ENCODE measurements around the gene DPF3. TPM values are rescaled to one million over a fixed set of nuclear protein-coding genes. Genes with fewer than 3 reads are reported as not detected.

DPF3 gene
- total and polyA plus RNA-seq, 2 donors (not counting 1 experiment from before 2014, with no cell fraction given): 7.6 to 13.7 TPM

DNA sequence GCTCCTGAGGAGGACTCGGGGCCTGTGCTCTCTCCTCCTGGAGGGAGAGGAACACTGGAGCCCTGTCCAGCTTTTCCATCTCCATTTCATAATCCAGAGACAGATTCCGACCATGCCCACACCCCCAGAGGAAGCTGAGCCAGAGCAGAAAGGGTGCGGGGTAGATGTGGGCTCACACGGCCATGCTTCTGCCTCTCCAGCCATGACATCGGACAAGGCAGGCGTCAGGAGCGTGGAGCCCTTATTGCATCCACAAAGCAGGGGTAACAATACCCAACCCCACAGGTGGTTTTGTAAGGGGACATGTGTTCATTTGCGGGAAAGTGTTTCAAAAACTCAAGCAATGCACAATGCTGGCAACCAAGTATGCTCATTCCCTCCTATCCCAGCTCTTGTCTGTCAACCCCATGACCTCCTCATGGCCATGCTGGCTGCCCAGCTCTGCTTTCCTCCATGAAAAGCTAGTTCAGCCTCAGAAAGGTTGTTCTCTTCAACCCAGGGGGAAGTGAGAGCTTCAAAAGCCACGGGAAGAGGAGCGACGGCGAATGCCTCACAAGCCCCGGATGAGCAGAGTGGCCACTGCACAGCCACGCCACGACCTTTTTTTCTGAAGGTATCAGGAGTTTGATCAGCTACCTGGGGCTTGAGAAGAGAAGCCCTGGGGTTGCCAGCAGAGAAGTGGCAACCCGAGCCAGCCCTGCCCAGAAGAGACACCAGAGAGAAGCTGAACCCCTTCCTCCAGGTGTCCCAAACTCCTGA, 161.7 kb downstream of the DPF3 start:
- Histone ChIP-seq H4K20me1 (ENCODE audit: control insufficient read depth, extremely low read depth, insufficient read depth, low read length) (no peaks in the 10 kb centered on the region), H3K79me2 (ENCODE audit: control insufficient read depth, insufficient read depth, low read length) (no peaks in the 10 kb centered on the region), H3K4me2 (ENCODE audit: extremely low read depth, insufficient read depth, low read length) (no peak overlapping the region), H3K27ac (ENCODE audit: insufficient read depth, low read length) (no peak overlapping the region), H3K4me3 (replicated peaks in 1 of 4; ENCODE audit: control extremely low read depth in 1 of 4, insufficient read depth in 1 of 4, low read depth in 3 of 4, low read length in 4 of 4) (no peak overlapping the region), H3K27me3 (ENCODE audit: control insufficient read depth, insufficient read depth, low read length) (no peaks in the 10 kb centered on the region), H3K36me3 (ENCODE audit: control insufficient read depth, insufficient read depth, low read length) (peaks cover 9% of the 10 kb centered on the region), H3K4me1 (ENCODE audit: control insufficient read depth, extremely low read depth, insufficient read depth, low read length) (peaks cover 2% of the 10 kb centered on the region), H3K9me3 (ENCODE audit: control insufficient read depth, insufficient read depth, low read depth, low read length) (no peaks in the 10 kb centered on the region), H2AFZ (ENCODE audit: low read length) (no peak overlapping the region), H3K9ac (ENCODE audit: insufficient read depth, low read length) (no peak overlapping the region)
- no peak for DNase-seq (ENCODE audit: low read depth in 2 of 2)
- TF ChIP-seq, protein P1, sequence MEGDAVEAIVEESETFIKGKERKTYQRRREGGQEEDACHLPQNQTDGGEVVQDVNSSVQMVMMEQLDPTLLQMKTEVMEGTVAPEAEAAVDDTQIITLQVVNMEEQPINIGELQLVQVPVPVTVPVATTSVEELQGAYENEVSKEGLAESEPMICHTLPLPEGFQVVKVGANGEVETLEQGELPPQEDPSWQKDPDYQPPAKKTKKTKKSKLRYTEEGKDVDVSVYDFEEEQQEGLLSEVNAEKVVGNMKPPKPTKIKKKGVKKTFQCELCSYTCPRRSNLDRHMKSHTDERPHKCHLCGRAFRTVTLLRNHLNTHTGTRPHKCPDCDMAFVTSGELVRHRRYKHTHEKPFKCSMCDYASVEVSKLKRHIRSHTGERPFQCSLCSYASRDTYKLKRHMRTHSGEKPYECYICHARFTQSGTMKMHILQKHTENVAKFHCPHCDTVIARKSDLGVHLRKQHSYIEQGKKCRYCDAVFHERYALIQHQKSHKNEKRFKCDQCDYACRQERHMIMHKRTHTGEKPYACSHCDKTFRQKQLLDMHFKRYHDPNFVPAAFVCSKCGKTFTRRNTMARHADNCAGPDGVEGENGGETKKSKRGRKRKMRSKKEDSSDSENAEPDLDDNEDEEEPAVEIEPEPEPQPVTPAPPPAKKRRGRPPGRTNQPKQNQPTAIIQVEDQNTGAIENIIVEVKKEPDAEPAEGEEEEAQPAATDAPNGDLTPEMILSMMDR (conservative IDR thresholded peaks at IDR 0.05 in 1 of 2, IDR thresholded peaks at IDR 0.05 in 1 of 2; ENCODE audit: low read depth in 1 of 2, low read length in 2 of 2): no peak
- TF ChIP-seq EZH2 (IDR thresholded peaks at IDR 0.05; ENCODE audit: low read length, missing control alignments): no peak

DNA sequence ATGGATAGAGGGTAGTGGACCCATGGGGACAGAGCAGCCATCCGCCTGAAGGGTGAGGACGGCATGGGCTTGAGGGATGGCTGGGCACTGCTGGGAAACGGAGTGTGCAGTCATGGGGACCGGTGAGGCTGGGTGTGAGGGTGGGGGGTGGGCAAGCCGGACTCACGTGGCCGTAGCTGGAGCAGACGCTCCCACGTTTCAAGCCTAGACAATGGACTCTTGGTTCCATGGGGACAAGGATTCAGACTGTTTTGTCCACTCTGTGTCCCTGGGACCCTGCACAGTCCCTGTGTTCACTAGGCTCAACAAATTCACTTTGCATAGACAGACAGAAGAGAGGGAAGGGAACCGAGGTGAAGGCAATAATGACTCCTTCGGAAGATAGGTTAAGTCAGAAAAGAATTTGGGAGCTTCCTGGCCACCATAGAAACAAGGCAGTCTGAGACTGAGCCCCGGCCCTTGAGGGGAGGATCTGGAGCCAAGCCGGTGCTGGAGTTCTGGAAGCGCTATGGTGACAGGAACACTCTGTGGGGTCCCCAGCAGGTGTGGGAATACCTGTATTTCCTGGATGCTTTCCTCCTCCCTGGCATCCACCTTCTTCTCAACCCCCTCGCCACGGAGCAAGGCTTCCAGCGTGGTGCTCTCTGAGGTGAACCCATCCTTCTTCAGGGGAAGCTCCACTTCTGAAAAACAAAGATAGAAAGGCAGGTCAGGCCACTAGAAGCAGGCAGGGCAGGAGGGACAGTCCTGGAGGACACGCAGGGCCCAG, 162.5 kb downstream of the DPF3 start:
- H2AFZ ChIP-seq (ENCODE audit: low read length): no peak overlapping the region
- H3K27me3 ChIP-seq (ENCODE audit: control insufficient read depth, insufficient read depth, low read length): no peaks in the 10 kb centered on the region
- no peaks in the 10 kb centered on the region for H3K4me1 ChIP-seq (ENCODE audit: control insufficient read depth, extremely low read depth, insufficient read depth, low read length)
- peaks cover 10% of the 10 kb centered on the region for H3K36me3 ChIP-seq (ENCODE audit: control insufficient read depth, insufficient read depth, low read length)
- no peaks in the 10 kb centered on the region for H4K20me1 ChIP-seq (ENCODE audit: control insufficient read depth, extremely low read depth, insufficient read depth, low read length)
- no peak for DNase-seq (ENCODE audit: low read depth in 2 of 2)
- no peak overlapping the region for H3K27ac ChIP-seq (ENCODE audit: insufficient read depth, low read length)
- no peak overlapping the region for H3K9ac ChIP-seq (ENCODE audit: insufficient read depth, low read length)
- H3K79me2 ChIP-seq (ENCODE audit: control insufficient read depth, insufficient read depth, low read length): no peaks in the 10 kb centered on the region
- no peak overlapping the region for H3K4me3 ChIP-seq (replicated peaks in 1 of 4; ENCODE audit: control extremely low read depth in 1 of 4, insufficient read depth in 1 of 4, low read depth in 3 of 4, low read length in 4 of 4)
- no peaks in the 10 kb centered on the region for H3K9me3 ChIP-seq (ENCODE audit: control insufficient read depth, insufficient read depth, low read depth, low read length)
- TF ChIP-seq EZH2 (IDR thresholded peaks at IDR 0.05; ENCODE audit: low read length, missing control alignments): no peak
- TF ChIP-seq, protein P1 (conservative IDR thresholded peaks at IDR 0.05 in 1 of 2, IDR thresholded peaks at IDR 0.05 in 1 of 2; ENCODE audit: low read depth in 1 of 2, low read length in 2 of 2): no peak
- H3K4me2 ChIP-seq (ENCODE audit: extremely low read depth, insufficient read depth, low read length): no peak overlapping the region

DNA sequence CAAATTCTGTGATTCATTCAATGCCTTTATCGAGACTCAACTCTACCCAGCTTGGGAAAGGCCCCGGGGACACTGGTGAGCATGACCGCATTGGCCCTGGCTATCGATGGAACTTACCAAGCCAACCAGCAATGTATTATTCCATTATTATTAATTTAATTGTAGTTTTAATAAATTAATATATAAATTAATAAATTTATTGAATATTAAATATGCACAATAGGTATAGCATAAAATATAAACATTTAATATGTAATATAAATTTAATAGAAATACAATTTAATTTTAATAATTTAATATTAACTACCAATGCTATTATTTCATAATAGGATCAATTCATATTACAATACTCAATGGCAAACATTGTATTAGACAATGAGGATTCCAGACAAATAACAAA, 163.4 kb downstream of the DPF3 start:
- H3K9me3 ChIP-seq (ENCODE audit: control insufficient read depth, insufficient read depth, low read depth, low read length): no peaks in the 10 kb centered on the region
- no peaks in the 10 kb centered on the region for H3K27me3 ChIP-seq (ENCODE audit: control insufficient read depth, insufficient read depth, low read length)
- H3K4me2 ChIP-seq (ENCODE audit: extremely low read depth, insufficient read depth, low read length): no peak overlapping the region
- H3K4me1 ChIP-seq (ENCODE audit: control insufficient read depth, extremely low read depth, insufficient read depth, low read length): no peaks in the 10 kb centered on the region
- no peak overlapping the region for H3K4me3 ChIP-seq (replicated peaks in 1 of 4; ENCODE audit: control extremely low read depth in 1 of 4, insufficient read depth in 1 of 4, low read depth in 3 of 4, low read length in 4 of 4)
- H3K36me3 ChIP-seq (ENCODE audit: control insufficient read depth, insufficient read depth, low read length): peaks cover 10% of the 10 kb centered on the region
- no peak overlapping the region for H3K9ac ChIP-seq (ENCODE audit: insufficient read depth, low read length)
- DNase-seq (ENCODE audit: low read depth in 2 of 2): no peak
- TF ChIP-seq, protein P1 (conservative IDR thresholded peaks at IDR 0.05 in 1 of 2, IDR thresholded peaks at IDR 0.05 in 1 of 2; ENCODE audit: low read depth in 1 of 2, low read length in 2 of 2): no peak
- TF ChIP-seq EZH2 (IDR thresholded peaks at IDR 0.05; ENCODE audit: low read length, missing control alignments): no peak
- no peak overlapping the region for H3K27ac ChIP-seq (ENCODE audit: insufficient read depth, low read length)
- H3K79me2 ChIP-seq (ENCODE audit: control insufficient read depth, insufficient read depth, low read length): no peaks in the 10 kb centered on the region
- H4K20me1 ChIP-seq (ENCODE audit: control insufficient read depth, extremely low read depth, insufficient read depth, low read length): no peaks in the 10 kb centered on the region
- H2AFZ ChIP-seq (ENCODE audit: low read length): no peak overlapping the region

Data from fibroblast of lung (primary cell).